Fibroblast of skin of back (primary cell): ENCODE measurements around the gene FAM222A.

Source experiments
- DNase-seq: peaks from one replicate; pipeline ENCODE4 v3.0.0-alpha.2; 2013

Gene FAM222A

DNA sequence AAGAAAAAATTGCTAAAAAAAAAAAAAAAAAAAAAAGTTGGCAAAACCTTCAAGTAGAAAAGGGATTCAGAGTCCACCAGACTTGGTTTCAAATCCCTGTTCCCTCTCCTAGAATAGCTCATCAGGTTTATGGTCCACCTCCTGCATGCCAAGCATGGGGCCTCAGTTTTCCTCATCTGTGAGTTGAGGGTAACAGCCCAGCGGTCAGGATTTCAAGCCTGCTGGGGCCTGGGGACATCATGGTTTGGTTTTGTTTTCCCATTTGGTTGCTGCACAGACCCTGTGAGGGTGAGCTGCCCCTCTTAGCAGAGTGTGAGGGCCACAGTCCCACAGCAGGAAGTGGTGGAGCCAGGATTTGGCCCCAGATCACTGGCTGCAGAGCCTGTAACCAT, 12.5 kb downstream of the FAM222A start:
- no peak for DNase-seq

DNA sequence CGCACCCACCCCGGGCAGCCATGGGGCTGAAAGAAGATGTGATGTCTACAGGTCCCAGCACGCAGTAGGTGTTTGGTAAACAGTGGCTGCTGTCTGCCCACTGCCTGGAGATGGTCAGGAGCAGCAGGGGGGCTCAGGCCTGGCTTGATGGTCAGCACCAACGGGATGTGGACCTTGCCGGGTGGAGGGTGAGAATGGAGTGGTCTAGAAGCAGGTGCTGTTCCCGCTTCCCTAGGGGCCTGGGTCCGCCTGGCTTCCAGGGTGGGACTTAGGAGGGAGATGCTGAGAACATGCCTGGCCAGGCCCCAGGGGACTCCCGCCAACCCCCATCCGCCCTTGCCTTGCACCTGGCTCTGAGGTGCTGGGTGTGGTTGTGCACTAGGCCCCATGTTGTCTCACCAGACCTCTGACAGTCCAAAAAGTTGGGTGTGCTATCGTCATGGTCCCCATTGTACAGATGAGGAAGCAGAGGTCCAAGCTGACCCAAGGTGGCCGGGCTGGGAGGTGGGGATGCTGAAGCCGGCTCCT, 12.9 kb downstream of the FAM222A start:
- DNase-seq, result no peak

DNA sequence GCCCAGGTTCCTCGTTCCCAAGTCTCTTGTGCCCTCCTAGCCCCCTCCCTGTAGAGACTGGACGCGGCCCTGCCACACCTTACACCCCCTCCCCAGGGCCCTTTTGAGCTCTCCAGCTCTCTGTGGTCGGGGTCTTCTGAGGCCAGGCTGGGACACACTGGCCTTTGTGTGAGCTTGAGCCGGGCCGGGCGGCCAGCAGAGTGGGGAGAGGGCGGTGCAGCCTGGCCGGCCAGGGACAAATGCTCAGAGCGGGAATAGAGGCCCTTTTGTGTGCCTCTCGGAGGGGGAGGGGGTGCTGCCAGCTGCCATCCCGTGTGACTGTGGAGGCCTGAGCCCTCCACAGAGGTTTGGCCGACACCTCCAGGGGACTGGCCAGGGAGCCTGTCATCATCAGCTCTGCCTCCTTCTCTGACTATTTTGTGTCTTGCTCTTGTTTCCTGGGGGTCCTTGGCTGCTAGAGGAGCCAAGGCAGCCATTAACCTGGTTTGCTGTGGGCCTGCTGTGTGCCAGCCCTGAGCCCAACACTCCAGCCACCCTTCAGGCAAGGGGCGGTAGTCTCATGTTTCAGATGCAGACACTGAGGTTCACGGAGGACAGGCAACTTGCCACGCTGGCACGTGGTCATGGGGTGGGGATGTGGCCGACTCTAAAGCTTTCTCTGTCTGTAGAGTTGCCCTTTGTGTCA, 13.6 kb downstream of the FAM222A start:
- no peak for DNase-seq

DNA sequence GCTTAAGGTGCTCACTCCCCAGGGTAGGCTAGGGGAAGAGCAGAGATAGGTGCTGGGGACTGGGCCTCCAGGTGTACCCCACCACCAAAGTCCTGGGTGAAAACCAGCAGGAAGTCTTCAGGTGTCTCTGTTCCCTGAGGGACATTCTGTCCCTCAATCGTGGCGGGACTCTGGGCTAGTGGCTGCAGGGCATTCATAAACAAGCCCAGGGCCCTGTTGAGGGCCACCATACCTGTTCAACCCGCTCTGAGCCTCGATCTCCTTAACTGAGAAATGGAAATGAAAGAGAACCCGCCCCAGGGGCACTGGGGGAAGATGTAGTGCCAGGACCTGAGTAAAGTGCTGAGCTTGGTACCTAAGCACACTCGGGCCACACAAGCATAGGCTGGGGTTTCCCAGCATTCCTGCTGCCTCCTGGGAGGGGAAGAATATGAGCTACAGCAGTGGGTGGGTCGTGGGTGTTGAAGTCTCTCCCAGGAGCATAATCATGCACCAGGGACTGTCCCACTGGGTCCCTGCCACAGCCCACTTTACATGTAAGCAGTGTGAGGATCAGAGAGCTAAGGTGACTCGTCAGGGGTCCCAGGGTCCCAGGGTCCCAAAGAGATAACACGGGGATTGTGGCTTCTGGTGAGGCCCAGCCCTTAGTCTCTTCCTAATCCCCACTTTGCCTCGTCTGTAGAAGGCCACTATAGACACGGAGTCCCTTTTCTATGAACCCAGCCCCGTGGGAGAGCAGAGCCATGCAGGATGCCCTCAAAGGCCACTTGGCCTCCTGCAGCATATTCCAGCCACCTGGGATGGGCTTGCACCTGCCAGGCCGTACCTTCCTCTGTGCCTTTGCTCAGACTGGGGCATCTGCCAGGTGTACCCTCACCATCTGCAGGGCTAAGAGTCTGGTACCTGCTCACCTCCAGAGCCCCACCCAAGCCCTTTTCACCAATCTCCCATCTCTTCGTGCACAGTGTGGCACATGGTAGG, 14.4 kb downstream of the FAM222A start:
- no peak for DNase-seq

DNA sequence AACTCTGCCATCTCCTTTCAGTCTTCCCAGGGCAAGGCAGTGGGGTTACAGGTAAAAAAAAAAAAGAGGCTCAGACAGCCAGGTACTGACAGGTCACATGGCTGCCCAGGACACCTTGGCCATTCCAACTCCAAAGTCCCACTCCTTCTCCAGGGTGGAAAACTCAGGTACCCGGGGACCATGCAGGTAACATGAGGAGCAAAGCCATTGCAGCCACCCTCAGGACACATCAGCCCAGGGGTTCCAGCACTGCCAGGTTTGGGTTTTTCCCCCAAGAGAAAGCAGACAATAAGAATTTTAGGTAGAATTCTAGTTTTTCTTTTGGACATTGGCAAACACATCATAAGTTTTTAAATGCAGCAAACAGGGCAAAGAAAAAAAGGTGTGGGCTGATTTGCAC, 15.3 kb downstream of the FAM222A start:
- DNase-seq, result no peak

DNA sequence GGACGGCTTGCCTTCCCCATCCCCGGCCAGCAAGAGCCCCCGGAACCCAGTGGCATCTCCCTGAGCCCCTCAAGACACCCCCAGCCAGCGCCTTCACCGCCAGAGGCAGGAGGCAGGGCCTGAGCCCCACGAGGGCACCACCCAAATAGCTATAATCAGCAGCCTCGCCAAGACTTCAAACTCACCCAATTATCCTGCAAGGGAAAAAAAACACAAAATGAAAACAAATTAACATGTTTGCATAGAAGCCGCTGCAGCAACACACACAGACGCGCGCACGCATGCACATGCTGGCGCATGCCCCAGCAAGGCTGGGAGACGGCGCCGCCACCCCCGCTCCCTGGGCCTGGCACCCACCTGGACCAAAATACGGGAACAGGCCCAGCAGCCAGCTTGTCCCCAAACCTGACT, 15.8 kb downstream of the FAM222A start:
- DNase-seq, result no peak

DNA sequence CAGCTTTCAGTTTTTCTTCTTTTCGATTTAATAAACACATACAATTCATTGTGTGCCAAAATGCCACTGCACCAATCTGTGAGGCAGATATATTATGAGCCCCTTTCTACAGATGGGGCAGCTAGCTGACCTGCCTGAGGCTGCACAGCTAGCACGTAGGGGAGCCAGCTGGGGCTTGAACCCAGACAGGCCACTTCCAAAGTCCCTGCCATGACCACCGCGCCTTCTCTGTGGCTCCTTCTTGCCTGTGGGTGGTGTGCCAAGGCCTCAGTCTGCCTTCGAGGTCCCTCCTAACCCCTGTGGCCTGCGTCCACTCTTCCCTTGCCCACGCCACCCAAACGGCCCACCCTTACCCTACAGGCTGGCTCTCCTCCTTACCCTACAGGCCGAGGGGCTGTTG, 16.2 kb downstream of the FAM222A start:
- no peak for DNase-seq

DNA sequence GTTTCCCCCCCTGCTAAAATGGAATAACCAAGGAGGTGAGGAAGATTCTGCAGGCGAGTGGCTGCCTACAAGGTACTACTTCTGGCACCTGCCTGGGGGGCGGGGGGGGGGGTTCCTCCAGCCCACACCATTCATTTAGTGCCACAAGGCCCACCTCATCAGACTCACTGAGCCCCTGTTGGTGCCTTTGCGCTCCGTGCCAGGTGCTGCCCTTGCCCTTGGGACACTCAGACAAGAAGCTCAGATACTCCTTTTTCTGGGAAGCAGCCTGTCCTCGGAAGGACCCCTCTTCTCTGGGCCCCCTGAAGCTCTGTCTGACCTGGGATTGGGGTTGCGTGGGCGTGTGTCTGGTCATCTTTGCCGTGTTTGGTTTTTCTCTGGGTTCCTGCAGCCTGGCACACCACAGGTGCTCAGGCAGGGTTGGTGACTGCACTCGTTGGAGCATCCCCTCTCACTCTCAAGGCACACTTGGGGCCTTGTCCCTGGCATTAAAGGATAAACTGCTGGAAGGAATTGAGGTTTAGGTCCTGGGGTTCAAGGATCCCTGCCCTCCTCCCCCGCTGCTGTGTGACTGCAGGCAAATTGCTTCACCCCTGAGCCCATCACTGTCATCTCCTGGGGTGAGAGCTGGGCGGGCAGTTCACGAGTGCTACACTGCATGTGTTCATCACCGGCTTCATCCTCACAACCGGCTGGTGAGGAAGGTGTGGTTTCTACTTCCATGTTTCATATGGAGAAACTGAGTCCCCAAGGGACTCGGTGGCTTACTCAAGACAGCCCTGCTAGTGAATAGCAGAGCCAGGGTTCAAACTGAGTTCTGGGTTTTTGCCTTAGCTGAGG, 16.9 kb downstream of the FAM222A start:
- DNase-seq, result no peak

DNA sequence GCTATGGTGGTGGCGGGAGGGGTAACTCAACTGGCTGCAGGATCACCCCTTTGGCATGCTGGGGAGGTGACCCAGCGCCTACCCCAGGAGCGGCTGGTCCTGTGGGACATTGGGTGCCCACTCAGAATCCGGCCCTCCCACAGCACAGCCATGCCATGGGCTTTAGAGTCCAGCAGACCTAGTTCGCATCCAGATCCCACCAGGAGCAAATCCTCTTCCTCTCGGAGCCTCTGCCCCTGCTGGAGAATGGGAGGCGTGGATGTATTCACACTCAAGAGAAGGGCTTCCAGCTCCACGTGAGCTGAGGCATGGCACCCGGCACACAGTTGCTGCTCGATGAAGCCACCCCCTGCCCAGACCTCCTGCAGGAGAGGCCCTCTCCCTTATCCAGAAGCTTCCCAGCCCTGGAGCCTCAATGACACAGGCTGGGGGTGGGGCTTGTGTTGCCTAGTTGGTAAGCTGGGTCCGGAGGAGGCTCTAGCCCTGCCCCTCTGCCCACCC, 17.7 kb downstream of the FAM222A start:
- no peak for DNase-seq

DNA sequence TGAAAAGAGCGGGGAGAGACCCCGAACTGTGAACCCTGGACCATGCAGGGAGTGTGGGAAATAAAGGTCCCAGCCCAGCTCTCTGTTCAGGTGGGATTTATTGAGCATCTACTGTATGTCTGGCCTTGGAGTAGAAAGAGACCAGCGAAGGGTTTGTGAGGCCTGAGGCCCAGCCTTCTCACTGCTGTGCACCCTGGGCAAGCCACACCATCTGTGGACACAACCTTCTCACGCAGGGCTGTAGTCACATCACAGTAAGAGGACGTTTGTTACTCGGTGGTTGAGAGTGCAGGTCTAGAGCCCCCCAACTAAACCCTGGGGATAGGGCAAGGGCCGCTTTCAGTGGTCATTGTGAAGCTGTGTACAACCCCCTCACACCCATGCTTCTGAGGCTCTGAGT, 18.2 kb downstream of the FAM222A start:
- DNase-seq, result no peak

DNA sequence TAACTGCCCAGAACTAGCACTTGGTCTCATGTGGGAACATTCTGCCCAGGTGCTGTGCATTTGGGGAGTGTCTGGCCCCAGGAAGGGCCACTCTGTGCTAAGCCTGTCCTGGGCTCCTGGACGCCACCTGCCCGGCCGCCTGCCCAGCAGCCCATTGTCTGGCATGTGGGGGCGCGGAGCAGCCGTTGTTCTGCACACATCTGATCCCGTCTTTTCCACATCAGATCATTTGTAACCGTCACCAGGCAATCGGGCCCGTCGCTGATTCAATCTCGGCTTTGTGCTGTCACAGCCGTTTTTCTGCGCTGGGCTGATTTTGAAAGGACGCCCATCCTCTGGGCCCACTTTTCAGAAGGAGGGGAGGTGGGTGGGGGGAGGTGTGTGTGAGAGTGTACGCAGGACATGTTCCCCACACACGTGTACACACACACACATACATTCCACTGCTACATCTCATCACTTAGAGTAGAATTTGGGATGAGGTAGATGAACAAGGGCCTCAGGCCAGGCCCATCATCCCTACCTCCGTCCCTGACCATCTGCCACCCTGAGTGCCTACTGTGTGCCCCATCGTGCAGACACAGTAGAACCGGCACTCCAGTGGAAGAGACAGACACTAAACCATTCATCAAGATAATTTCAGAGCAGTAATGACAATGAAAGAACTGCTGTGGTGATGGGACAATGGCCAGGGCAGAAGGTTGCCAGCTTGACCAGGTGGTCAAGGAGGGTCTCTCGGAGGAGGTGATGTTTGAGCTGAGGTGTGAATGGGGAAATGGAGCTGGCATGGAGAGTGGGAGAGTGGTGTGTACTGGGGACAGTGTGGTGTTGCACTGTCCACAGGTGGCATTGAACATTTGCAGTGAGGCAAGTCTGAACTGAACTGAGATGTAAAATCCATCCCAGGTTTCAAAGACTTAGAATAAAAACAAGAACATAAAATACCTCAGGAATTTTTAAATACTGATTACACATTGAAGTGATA, 19.0 kb downstream of the FAM222A start:
- DNase-seq, result no peak

DNA sequence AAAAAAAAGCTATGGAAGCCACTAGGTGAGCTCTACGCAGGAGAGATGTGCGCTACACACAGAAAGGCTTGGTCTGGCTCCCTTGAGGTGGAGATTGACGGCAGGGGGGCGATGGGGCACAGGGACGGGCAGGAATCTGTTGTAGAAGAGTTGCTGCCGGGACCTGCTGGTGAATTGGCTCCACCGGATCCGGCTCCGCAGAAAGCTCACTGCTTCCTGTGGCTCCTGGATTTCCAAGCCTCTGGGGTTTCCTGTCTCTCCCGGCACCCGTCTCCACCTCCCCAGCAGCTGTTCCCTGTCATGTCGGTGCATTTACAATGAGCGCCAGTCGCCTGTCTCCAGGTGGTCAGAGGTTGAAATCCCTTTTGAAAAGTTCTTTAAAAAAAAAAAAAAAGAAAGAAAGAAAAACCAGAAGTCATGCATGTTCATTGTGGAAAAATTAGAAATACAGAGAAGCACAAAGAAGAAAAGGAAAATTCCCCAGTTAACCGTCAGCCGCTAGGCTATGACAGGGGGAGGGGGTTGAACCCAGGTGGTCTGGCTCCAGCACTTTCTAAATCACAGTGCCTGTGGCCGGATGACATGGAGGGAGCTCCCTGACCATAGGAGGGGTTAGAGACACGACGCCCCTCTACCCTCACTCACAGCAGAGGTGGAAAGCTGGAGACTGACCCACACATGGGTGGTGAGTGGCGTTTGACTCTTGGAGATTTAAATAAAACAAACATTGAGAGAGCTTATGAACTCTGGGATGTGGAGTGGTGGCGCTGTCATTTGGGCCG, 20.8 kb downstream of the FAM222A start:
- no peak for DNase-seq

DNA sequence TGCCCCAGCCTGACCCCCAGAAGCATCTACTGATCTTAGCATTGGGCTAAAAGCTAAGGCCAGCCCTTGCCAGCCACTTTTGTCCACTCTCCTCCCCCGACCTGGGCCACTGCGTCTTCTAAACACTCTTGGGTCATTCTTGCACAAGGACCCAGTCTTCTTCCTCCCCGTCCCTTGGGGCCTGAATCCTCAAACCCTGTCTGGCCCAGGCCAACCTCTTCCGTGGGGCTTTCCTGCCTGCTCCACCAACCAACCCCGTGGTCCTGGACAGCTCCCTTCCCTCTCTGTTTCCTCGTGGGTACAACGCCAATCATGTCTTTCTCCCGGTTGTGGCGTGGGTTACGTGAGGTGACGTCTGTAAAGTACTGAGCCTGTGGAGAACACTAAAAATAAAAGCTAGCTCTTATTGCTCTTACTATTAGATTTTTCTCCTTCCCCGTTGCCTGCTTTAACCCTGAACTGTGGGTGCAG, 21.5 kb downstream of the FAM222A start:
- DNase-seq, result no peak

DNA sequence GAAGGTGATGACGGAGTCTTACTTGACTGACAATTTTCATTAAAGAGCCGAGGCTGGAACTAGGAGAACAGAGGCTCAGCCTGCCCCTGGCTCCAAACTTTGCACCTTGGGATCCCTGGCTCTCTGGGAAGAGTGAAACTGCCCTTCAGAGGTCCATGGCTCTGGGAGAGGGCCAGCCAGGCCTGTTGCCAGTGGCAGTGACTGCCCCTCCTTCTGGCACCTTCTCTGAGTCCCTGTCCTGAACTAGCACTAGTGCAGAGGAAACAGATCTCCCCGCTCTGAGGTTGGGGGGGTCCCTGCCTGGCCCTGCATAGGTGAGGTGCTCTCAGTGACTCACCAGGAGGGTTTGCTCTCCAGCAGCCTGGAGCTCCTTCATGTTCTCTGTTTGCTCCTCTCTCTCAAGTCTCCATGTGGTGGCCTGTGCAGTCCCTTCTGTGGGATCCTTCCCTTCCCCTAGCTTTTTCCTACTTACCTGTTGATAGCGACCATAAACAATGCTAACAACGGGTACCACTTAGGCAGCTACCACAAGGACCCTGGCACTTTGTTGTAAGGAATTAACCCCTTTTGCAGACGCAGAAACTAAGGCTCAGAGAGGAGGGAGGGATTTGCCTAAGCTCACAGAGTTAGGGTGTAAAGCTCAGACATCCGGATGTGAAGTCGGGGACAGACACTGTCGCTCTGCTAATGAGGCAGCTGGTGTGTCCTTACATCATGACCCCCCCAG, 22.4 kb downstream of the FAM222A start:
- no peak for DNase-seq

DNA sequence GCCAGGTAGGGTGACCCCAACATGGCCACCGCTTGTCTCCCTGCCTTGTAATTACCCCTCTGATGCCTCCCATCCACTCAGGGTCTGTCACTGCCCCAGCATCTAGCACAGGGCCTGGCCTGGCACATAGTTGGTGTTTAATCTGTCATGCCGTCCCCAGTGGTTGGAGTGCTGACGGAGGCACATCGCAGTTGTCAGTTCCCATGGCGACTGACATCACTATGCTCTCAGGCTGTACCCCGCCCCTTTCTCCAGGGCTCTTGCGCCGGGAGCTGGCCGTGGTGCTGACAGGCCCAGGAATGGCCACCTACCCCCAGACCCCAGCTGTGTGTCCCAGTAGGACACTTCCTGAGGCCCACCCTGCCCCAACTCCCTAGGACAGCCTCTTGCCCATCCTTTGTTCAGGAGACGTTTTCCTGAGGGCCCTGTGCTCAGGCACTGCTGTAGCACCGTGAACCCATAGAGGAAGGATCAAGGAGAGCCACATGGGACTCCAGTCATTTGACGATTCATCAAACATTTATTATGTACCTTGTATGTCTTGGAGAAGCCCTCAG, 23.0 kb downstream of the FAM222A start:
- peak; percentile 58 for DNase-seq

DNA sequence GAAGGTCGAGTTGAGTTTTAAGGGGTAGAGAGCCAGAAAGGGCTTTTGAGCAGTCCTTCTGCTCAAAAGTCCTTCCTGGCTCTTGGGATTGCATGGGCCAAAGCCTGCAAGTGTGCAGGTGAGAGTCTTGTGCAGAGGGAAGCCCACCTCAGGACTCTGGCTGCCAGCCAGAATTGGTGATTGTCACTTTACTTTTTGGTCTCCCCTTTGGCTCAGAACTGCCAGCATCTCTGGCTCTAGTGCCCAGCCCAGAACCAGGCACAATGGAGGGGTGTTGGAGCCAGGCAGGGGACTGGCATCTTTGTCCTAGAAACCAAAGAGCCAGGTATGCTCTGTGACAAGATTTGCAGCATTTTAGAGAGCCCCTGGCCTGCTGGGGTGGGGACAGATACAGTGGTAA, 23.5 kb downstream of the FAM222A start:
- DNase-seq, result no peak

DNA sequence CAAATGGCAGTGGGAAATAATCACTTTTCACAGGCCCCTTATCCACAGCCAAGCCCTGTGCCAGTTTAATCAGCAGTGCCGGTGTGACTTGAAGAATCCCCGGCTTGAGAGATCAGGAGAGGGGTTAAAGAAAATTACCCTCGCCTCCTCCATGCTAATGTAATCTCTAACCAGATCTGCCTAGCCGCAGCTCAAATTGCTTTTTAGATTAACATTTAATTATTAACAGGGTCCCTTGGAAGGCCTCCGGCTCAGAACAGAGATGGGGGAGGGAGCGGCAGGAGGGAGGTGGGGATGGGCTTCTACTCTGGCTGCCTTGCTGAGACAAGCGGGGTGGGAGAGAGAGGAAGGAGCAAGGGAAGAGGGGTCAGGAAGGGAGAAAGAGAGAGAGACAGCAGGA, 24.0 kb downstream of the FAM222A start:
- DNase-seq, result no peak

DNA sequence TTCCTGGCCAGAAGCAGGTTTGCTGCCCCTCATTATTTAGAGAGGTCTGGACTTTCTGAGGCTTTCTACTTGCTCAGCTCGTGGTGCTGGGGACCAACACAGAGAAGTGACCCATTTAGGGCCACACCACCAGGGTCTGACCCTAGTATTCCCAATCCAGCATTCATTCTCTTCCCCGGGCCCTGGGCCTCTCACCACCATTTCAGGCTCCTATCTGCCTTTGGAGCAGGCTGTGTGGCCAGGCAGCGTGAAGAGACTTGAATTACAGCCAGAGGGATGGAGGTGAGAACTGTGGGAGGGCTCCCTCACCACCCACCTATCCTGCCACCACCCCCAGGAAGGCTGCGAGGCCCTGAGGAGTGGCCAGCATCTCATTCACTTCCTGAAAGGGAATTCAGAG, 24.6 kb downstream of the FAM222A start:
- no peak for DNase-seq
